GM12891 (cell line): ENCODE results near the gene FSTL4.

ENCODE experiments used
- DNase-seq: peaks from one replicate; pipeline ENCODE4 v3.0.0; 2011; ENCODE audit warnings: low spot score; ENCODE audit not compliant: insufficient read length
- FAIRE-seq: peaks from 2 replicates; lab custom pipeline; 2011; peaks lifted over from hg19 to GRCh38; lab: Jason Lieb, UNC
- PAX5 ChIP-seq: IDR thresholded peaks from 2 replicates; pipeline ENCODE4 v1.6.1; 2011; ENCODE audit warnings: low read length, moderate library complexity, mild to moderate bottlenecking; ENCODE audit not compliant: insufficient read depth, severe bottlenecking
- POLR2A ChIP-seq: IDR thresholded peaks from 2 replicates; pipeline ENCODE4 v1.6.1; 2011; ENCODE audit warnings: low read depth, low read length, control low read depth
- POLR2AphosphoS5 ChIP-seq: IDR thresholded peaks from 2 replicates; pipeline ENCODE4 v1.6.1; 2011; ENCODE audit warnings: low read depth, low read length, control low read depth
- POU2F2 ChIP-seq: IDR thresholded peaks from 2 replicates; pipeline ENCODE4 v1.6.1; 2011; ENCODE audit warnings: low read depth, mild to moderate bottlenecking, control low read depth, low read length, moderate library complexity
- SPI1 ChIP-seq: IDR thresholded peaks from 2 replicates; pipeline ENCODE4 v1.6.1; 2011; ENCODE audit warnings: low read depth, low read length, control low read depth
- TAF1 ChIP-seq: IDR thresholded peaks from 2 replicates; pipeline ENCODE4 v1.6.1; 2011; ENCODE audit warnings: low read depth, low read length, control low read depth

FSTL4 gene

DNA sequence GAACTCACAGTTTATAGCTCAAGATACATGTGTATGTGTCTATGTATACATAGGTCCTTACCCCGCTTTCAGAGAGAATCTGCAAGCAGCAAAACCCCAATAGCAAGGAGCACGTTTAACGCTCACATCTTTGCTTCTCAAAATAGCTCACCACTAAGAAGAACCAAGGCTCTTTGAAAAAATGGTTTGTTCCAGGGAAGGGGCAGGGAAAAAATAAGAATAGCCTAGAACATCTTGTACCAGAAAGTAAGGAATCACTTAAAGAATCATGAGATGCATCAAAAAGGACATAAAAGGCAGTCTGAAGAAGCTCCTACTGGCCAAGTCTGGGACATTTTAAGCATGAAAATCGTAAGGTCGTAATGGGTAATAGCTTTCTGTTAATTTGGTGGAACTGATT, 196.4 kb downstream of the FSTL4 start:
- DNase-seq (no peak), FAIRE-seq (no peak)
- TF ChIP-seq POLR2AphosphoS5 = no peak
- no peak for TF ChIP-seq SPI1
- no peak for TF ChIP-seq PAX5
- TF ChIP-seq TAF1 = no peak
- no peak for TF ChIP-seq POU2F2
- TF ChIP-seq POLR2A = no peak

DNA sequence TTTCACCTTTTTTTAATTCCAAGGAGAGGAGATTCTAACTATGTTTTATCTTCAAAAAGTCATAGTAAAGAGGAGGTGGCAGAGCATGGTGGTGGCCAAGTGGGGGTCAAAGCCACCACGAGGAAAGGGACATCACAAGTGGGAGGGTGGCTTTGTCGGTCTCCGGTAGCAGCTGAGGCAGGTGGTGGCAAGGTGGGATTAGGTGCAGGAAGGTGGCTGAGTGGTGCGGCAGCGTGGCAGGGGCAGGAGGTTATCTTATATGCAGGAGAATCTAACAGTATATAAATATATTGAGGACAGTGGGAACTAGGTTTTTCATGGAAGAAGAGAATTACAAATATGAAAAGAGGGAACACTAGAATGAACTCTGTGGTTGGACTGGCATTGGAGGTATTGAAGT, 196.8 kb downstream of the FSTL4 start:
- no peak for FAIRE-seq
- TF ChIP-seq POU2F2 = no peak
- TF ChIP-seq POLR2AphosphoS5 = no peak
- TF ChIP-seq PAX5 = no peak
- DNase-seq = no peak

DNA sequence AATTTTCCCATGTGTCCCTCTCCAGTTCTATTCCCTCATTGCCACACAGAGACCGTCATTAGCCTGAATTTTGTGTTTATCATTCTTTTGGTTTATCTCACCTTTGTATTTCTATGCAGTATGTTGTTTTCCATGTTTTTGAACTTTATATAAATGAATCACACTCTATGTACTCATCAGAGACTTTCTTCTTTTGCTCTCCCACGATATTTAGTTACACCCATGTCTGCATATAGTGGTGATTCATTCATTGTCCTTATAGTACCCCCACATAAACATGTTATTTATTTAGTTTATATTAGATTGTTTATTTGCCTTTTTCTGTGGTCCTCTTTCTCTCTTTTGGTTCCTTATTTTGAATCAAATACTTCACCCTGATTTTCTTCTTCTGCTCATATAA, 199.7 kb downstream of the FSTL4 start:
- DNase-seq = no peak
- no peak for FAIRE-seq
- no peak for TF ChIP-seq POLR2A

DNA sequence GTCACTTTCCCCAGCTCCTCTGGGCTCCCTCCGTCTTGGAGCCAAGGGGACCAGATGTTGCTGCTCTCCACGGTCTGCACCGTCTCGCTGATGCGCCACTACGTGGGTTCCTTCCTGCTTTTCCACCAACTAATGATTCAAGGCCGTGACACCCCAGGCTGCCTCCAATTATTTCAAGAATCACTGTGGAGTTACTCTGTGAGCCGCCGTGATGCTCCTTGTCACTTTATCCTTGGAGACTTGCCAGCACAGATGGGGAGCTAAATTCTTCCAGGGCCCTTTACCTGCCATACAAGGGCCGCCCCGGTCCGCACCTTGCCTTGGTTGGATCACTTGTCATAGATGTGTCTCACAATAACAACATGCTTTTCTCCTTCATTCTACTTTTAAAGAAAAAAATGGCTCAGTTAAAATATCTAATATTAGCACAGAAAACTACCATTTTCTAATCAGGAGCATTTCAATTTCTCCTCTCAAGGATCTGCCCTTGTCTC, 202.0 kb downstream of the FSTL4 start:
- FAIRE-seq (no peak), DNase-seq (no peak)
- TF ChIP-seq POLR2A (no peak), TAF1 (no peak), PAX5 (no peak)

DNA sequence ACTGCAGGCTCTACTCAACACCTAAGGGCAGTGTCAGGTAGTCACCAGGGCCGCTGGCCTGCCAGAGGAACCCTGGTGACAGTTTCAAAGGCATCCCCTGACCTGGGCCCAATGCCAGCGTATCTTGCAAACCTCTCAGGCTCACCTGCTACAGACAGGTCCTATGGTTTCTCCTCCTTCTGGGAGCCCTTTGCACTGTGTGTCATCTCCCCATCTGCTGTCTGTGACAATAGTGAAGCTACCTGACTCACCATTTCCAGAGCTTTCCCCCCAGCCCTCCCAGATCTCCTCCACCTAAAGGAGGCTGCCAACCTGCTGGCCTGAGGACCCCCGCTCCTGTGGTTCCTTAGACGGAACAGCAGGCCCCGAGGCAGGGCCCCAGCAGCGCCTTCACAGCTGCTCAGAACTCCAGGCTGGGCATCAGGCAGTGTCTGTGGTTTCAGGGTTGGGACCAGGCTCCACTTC, 203.1 kb downstream of the FSTL4 start:
- TF ChIP-seq POLR2AphosphoS5 (no peak), SPI1 (no peak), TAF1 (no peak), POLR2A (no peak), POU2F2 (no peak), PAX5 (no peak)
- DNase-seq (no peak), FAIRE-seq (no peak)

DNA sequence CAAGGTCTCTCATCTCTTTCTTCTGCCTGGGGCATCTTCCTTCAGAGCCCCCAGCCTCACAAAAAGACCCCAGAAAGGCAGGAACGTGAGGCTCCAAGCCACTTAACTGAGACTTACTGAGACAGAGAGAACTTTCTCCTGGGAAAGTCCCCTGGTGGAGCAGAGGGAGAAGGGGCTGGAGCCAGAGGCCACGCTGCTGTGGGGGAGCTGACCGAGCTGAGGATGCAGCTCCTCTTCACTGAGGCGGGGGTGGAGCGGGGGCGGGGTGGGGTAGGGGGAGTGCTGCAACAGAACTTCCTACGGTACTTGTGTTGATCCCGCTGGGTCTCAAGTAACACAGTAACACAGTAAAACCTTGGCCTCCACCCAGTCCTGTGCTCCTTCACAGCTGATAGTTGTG, 204.0 kb downstream of the FSTL4 start:
- no peak for TF ChIP-seq POU2F2
- no peak for TF ChIP-seq POLR2A
- no peak for FAIRE-seq
- DNase-seq = no peak

DNA sequence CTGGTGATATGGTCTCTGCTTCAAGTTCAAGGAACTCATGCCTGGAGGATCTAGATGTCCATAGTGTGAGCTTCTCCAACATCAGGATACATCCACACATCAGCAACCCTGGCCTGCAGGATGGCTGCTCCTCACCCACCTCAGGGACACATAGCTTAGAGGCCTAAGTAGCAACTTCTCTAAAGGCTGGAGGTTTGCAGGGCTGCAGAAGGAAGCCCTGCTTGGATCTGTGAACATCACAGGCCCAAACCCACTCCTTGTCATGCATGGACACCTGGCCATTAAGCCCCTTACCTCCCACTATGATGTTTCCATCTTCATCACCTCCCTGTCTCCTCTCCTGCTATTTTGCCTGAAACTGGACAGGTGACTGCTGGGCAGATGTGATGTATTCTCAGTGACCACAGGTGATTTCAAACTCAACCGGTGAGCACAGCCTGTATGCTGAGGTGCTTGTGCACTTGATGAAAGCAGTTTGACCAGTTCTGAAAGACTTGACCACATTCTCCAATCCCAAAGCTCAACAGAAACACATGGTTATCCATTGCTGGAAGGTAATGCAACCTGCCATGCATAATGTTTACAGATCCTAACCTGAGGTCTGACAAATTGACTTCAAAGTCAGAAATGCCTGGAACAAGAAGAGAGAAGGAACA, 205.2 kb downstream of the FSTL4 start:
- no peak for TF ChIP-seq POLR2AphosphoS5
- TF ChIP-seq PAX5 = no peak
- no peak for TF ChIP-seq TAF1
- TF ChIP-seq SPI1 = no peak
- no peak for TF ChIP-seq POLR2A
- TF ChIP-seq POU2F2 = no peak
- no peak for FAIRE-seq
- DNase-seq = no peak

DNA sequence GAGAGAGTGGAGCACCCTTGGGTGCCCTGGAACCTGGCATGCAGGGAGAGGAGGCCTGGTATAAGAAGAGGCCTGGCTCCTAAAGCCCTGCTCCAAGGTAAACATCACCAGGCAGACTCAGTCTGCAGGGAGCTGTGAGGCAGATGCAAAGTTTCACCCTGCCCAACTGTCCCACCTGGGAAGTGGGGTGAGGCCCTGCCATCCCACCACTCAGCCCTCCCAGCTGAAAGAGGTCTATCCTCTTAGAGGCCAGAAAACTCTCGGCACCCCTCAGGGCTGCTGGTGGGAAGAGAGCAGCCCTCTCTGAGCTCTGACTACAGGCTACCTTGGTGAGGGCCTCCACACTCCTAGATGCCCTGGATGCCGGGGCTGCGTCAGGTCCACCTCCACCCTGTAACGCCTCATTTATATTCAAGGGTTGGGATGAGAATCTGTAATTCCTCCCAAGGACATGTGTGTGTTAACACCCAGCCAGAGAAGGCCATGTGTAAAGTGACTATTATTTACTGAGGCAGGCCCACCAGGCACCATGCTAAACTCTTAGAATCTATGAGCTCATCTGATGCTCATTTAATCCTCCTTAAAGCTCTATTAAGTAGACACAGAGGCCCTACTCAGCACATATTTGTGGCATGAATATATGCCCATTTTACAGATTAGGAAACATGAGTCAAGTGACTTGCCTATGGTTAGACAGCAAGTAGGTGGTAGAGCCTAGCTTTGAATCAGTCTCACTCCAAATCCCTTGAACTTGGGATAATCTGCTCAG, 205.9 kb downstream of the FSTL4 start:
- DNase-seq (no peak), FAIRE-seq (no peak)
- TF ChIP-seq POLR2AphosphoS5 = no peak
- no peak for TF ChIP-seq PAX5

DNA sequence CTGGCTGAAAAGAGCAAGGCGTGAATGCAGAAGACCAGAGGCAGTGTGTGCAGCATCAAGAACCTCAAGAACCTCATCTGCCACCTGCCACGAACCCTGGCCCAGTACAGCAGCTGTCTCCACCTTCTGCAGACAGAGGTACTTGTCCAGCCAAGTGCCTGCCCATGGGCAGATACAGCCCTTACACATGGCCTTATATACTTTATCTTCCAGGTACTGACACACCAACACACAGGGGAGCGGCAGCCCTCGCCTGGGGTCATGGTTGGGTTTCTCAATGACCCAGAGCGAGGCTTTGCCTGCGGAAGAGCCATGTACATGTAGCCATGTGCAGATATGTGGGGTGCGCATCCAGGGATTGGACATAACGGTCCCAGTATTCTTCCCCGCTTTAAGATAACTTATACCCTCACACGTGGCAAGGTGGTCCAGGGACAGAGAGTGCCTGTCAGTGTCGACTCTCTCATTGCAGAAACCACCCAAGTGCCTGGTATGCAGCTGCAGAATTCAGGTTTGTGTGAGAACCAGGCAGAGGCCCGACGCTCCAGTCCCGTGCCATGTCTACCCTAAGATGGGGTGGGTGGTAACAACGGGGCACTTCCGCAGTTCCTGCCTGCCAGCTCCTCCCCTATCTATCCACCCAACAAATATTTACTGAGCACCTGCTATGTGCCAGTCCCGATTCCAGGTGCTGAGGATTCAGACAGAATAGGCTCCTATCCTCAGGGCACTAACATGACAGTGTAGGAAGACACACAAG, 206.9 kb downstream of the FSTL4 start:
- FAIRE-seq (no peak), DNase-seq (no peak)
- TF ChIP-seq POLR2AphosphoS5 (no peak), POLR2A (no peak), PAX5 (no peak), TAF1 (no peak), POU2F2 (no peak), SPI1 (no peak)

DNA sequence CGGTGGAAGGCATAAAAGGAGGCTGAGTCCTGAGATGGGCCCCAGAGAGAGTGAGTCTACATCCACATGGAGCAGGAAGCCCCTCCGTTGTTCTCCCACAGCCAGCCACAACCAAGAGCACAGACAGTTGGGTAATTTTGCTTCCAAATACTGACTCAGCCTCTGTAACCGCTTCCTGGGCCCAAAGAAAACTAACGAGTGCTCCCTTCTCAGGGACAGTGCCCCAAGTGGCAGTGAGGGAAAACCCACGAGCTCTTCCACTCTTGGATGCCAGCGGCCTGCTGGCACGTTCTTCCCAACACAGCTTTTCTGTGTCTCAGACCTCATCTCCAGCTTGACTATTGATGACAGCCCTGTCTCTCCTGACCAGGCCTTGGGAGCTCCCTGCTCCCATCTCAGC, 207.6 kb downstream of the FSTL4 start:
- DNase-seq (no peak), FAIRE-seq (peak; percentile 61)
- TF ChIP-seq POU2F2 (no peak), POLR2A (no peak), POLR2AphosphoS5 (no peak), TAF1 (no peak), PAX5 (no peak), SPI1 (no peak)
